HCT116 (cell line): ENCODE data around the gene KCNK10.

Experiments used
- ELF1 ChIP-seq: IDR thresholded peaks from 2 replicates; pipeline ENCODE4 v1.6.1; 2012; ENCODE audit warnings: low read depth, borderline replicate concordance
- EZH2phosphoT487 ChIP-seq: fragments of 200-600 bp; IDR thresholded peaks from 2 replicates; pipeline ENCODE4 v1.6.1; 2018; ENCODE audit warnings: antibody characterized with exemption, borderline replicate concordance
- ZNF274 ChIP-seq: fragments of 200-500 bp; sonication (Bioruptor generic); IDR thresholded peaks from 2 replicates; pipeline ENCODE4 v1.6.1; 2014; ENCODE audit warnings: mild to moderate bottlenecking, low read depth, low read length, inconsistent platforms
- TF ChIP-seq, protein P1 (sequence below), 3 experiments: fragments of 200-600 bp in 1 of 3; sonication (generic) in 1 of 3; IDR thresholded peaks in 2 of 3; conservative IDR thresholded peaks in 1 of 3; 2 replicates each; pipeline ENCODE4 v1.5.1; 2012 to 2017; ENCODE audit warnings: low read depth in 2 of 3, low read length in 2 of 3, antibody characterized with exemption in 1 of 3, borderline replicate concordance in 1 of 3, control low read depth in 1 of 3, mild to moderate bottlenecking in 1 of 3, mixed read lengths in 1 of 3, mixed run types in 1 of 3, moderate library complexity in 1 of 3; ENCODE audit not compliant: insufficient read depth in 1 of 3
- TF ChIP-seq, protein P2 (sequence below): IDR thresholded peaks from 2 replicates; pipeline ENCODE4 v1.6.1; 2011; ENCODE audit warnings: mild to moderate bottlenecking, low read length, moderate library complexity; ENCODE audit not compliant: insufficient replicate concordance; ENCODE audit errors: extremely low read depth

DNA sequence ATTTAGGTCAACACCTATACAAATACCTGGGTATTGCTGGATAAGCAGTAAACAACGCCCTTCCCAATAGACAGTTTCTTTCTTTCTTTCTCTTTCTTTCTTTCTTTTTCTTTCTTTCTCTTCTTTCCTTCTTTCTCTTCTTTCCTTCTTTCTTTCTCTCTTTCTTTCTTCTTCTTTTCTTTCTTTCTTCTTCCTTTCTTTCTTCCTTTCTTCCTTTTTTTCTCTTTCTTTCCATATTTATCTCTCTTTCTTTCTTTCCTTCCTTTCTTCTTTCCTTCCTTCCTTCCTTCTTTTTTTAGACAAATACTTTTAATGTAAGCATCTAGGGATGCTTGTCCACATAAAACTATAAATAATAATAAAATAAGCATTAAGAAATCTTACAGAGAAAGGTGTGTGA, 123.2 kb downstream of the KCNK10 start:
- TF ChIP-seq ELF1: no peak
- TF ChIP-seq ZNF274: no peak
- TF ChIP-seq EZH2phosphoT487: no peak
- TF ChIP-seq, protein P1, sequence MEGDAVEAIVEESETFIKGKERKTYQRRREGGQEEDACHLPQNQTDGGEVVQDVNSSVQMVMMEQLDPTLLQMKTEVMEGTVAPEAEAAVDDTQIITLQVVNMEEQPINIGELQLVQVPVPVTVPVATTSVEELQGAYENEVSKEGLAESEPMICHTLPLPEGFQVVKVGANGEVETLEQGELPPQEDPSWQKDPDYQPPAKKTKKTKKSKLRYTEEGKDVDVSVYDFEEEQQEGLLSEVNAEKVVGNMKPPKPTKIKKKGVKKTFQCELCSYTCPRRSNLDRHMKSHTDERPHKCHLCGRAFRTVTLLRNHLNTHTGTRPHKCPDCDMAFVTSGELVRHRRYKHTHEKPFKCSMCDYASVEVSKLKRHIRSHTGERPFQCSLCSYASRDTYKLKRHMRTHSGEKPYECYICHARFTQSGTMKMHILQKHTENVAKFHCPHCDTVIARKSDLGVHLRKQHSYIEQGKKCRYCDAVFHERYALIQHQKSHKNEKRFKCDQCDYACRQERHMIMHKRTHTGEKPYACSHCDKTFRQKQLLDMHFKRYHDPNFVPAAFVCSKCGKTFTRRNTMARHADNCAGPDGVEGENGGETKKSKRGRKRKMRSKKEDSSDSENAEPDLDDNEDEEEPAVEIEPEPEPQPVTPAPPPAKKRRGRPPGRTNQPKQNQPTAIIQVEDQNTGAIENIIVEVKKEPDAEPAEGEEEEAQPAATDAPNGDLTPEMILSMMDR (IDR thresholded peaks at IDR 0.05 in 2 of 3, conservative IDR thresholded peaks at IDR 0.05 in 1 of 3; ENCODE audit: borderline replicate concordance in 1 of 3, insufficient read depth in 1 of 3, low read depth in 2 of 3, low read length in 2 of 3): no peak
- TF ChIP-seq, protein P2, sequence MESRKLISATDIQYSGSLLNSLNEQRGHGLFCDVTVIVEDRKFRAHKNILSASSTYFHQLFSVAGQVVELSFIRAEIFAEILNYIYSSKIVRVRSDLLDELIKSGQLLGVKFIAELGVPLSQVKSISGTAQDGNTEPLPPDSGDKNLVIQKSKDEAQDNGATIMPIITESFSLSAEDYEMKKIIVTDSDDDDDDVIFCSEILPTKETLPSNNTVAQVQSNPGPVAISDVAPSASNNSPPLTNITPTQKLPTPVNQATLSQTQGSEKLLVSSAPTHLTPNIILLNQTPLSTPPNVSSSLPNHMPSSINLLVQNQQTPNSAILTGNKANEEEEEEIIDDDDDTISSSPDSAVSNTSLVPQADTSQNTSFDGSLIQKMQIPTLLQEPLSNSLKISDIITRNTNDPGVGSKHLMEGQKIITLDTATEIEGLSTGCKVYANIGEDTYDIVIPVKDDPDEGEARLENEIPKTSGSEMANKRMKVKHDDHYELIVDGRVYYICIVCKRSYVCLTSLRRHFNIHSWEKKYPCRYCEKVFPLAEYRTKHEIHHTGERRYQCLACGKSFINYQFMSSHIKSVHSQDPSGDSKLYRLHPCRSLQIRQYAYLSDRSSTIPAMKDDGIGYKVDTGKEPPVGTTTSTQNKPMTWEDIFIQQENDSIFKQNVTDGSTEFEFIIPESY: no peak
